Measurements from ENCODE around the gene FAM227A. TPM values are rescaled to one million over a fixed set of nuclear protein-coding genes. Genes with fewer than 3 reads are reported as not detected.

FAM227A gene
- 0.15 and 0.37 TPM in 2 replicates for total RNA-seq

DNA sequence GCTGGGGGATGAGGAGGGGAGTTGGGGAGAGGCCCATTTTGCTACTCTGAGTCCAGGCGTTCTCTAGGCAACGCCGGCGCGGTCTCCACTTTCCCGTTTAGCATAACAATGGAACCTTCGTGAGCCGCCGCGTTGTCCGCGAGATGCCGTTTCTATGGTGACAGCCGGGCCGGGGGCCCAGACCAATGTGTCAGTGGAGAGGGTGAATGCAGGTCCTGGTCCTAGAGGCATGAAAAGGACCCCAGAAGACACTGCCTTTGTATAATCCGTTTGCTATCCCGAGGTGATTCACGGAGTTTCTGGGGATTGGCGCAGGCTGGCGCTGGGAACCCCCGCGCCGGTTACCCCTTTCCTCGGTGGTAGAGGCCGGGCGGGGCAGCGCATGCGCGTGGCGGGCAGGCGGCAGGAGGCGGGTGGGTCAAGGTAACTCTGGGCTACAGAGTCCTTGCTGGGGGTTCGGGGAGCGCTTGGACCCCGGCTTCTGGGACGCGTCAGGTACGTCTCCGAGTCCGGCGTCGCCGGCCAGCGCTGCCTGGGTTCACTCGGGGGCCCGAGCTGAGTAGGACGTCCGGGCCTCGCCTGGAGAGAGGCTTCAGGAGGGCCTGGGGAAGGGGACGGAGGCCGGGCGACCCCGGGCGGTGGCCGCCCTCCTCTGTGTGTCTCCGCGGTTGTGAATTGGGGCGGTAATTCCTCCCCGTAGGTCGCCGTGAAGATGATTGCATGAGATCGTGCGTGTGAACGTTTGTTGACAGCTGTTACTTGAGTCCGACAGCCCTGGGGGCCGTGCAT, at the start of gene FAM227A, which contains the start of gene CBY1:
TSS of gene FAM227A (minus strand) at position 137 of the 789 bp plus-strand sequence. CDS start 6,224 bp downstream, outside the sequence.
TSS of gene CBY1 (plus strand) at position 383 of the 789 bp plus-strand sequence. CDS start 11,417 bp downstream, outside the sequence.

DNA sequence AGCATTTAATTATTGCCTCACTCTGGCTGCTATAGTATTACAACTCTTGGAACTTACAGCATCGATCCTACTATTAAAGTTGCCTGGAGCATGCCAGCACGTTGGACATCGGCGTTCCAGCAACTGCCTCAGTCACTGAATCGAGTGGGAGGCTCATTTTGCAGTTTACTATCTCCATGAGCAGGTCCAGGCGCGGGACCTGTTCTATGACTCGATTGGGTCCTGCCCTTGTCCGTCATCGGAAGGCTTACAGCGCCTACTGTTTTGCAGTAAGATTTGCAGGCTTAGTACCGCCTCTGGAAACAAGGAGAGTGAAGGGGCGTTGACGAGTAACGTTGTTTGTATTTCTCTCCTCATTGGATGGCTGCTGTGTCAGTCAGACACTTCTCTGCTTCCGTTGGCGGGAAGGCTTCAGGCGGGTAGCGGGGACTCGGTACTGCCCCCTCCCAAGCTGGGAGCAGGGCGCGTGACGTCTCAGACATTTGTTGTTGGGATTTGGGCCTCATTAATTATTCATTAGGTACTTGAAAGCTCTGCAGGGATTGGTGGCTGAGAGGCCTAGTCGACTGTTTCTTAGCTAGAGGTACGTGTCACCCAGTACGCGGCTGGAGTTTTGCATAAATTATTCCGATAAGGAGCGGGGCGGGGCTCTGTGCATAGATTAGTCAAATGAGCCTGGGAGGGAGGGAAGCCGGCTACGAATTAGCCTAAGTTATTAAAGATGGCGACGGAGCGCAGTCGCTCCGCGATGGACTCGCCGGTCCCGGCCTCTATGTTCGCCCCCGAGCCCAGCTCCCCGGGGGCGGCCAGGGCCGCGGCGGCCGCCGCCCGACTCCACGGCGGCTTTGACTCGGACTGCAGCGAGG, 49.3 kb upstream of the FAM227A start, which contains the start of gene GTPBP1:
TSS of gene GTPBP1 (plus strand) at position 710 of the 866 bp plus-strand sequence. CDS start at position 722, 12 bp downstream.

DNA sequence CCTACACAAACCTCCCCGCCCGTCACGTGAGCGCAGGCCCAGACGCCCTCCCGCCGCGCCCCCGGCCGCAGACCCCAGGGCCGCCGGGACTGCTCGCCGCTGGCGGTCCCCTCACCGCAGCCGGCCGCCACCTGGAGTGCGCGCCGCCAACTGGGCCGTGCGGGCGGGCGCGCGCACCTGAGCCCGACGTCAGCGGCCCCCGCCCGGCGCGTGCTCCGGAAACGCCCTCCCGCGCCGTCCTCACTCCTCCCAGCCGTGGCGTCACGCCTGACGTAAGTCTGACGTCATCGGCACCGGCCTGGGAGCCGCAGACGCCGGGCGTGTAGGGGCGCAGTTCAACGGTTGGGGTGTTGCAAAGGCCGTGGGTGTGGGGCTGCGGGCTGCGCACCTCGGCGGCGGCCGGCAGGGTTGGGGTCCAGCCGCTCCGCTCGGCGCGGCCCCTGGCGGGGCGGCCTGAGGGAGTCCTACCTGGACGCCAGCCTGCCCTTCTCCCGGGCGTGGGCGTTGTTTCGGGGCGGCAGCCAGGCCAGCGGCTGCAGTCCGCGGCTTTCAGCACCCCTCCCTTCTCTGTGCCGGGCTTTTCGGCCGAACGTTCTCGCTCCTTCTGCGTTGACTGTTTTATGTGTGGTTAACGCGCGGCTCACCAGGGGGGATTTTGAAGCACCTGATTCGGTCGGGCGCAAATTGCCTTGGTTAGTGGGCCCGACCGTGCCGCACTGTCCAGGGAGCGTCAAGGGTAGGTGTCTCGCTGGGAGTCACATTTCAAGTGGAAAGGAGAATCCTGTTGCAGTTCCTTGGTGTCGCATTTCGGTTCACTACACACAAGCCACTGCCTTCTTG, 44.8 kb upstream of the FAM227A start, which contains the start of gene JOSD1:
TSS of gene JOSD1 (minus strand) at position 155 of the 840 bp plus-strand sequence. CDS start 956 bp downstream, outside the sequence.

GRCh38 chr22:38681582-38682335, 25.6 kb upstream of the FAM227A start, which contains the start of gene TOMM22:
TSS of gene TOMM22 (plus strand) at chr22:38681957. CDS start at chr22:38681979, 22 bp downstream.

DNA sequence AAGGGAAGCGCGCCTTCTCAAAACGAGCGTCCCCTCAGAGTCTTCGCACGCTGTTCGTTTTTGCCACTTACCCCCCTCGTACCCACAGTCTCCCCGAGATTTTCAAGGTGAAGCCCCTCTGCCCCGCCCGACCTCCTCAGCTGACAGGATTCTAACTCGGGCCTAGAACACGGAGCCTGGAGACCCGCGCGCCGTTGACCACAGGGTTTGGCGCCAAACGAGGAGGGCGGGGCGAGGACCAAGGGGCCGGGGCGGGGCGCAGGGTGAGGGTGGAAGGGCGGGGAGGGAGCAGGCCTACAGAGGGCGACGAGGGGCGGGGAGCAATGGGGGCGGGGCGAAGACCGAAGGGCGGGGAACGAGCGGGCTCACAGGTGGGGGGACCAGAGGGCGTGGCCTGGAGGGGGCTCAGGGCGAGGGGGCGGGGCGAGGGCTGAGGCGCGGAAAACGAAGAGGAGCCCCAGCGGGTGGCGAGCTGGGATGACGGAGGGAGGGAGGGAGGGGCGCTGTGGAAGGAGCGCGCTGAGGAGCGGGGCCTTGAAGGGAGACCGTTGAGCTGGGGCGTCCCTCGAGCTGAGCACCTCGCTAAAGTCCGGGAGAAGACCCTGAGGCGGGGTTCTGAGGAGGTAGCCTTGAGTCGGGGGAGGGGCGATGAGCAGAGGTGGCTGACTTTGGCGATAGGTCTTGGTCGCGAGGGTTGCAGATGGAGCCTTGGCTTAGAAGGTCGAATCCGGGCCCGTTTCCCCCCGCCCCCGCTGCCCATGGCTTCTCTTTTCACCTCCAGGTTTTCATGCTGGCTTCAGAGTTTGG, 86.0 kb downstream of the FAM227A start, which contains the start of gene DMC1:
TSS of gene DMC1 (minus strand) at position 212 of the 807 bp plus-strand sequence. CDS start 1,927 bp downstream, outside the sequence.

Other genes starting within 250 kb of the FAM227A start
- gene KCNJ4, start 201.2 kb downstream of the FAM227A start, total RNA-seq: not detected in 2 replicates
- 92.5 and 107 TPM in 2 replicates for gene KDELR3, start 188.3 kb downstream of the FAM227A start, total RNA-seq
- gene DDX17, start 150.1 kb downstream of the FAM227A start, total RNA-seq: 200 and 208 TPM in 2 replicates
- gene DMC1, start 86.2 kb downstream of the FAM227A start, total RNA-seq: 0.06 and 0.10 TPM in 2 replicates
- 24.0 and 33.6 TPM in 2 replicates for gene CBY1, start 246 bp upstream of the FAM227A start, total RNA-seq
- 30.9 and 39.4 TPM in 2 replicates for gene TOMM22, start 25.6 kb upstream of the FAM227A start, total RNA-seq
- gene JOSD1, start 44.6 kb upstream of the FAM227A start, total RNA-seq: 43.0 and 64.1 TPM in 2 replicates
- 18.9 and 25.2 TPM in 2 replicates for gene GTPBP1, start 49.6 kb upstream of the FAM227A start, total RNA-seq
- gene SUN2, start 99.6 kb upstream of the FAM227A start, total RNA-seq: 86.7 and 101 TPM in 2 replicates
- gene DNAL4, start 137.8 kb upstream of the FAM227A start, total RNA-seq: 13.7 and 16.8 TPM in 2 replicates
- gene NPTXR, start 187.6 kb upstream of the FAM227A start, total RNA-seq: 5.4 and 6.7 TPM in 2 replicates
- 71.0 and 75.3 TPM in 2 replicates for gene CBX6, start 215.8 kb upstream of the FAM227A start, total RNA-seq